ENCODE measurements around the gene PFKFB3.

The PFKFB3 gene

DNA sequence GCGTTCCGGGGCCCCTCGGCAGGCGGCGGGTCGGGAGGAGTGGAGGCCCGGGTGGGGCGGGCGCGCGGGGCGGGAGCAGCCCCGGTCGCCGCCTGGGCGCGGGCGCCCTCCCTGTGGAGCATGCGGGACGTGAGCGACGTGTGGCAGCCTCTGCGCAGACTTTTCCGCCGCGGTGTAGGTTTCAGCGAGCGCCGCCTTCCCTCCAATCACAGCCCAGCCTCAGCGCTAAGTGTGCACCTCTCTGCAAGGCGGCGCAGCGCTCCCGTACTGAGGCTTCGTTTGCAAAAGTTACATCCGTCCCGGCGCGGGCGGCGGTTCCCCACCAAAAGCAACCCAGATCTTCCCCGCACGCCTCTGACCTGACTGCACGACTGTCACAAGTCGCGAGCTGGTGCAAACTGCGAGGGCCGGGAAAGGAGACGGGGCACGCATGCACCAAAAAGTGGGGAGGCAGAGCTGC lies 1.2 kb upstream of the PFKFB3 start:
- Histone ChIP-seq H3K9me2 (replicated peaks; ENCODE audit: control insufficient read depth, low read length) (no peaks in the 10 kb centered on the region), H4K20me1 (ENCODE audit: control insufficient read depth, insufficient read depth, low read depth, low read length) (peaks cover 16% of the 10 kb centered on the region), H3K9me3 (ENCODE audit: control insufficient read depth, insufficient read depth, low read length) (no peaks in the 10 kb centered on the region), H3K27me3 (ENCODE audit: control insufficient read depth, low read length) (no peaks in the 10 kb centered on the region), H3K4me1 (ENCODE audit: control insufficient read depth, low read length) (peaks cover 61% of the 10 kb centered on the region), H3K4me3 (ENCODE audit: low read length) (peak overlapping the region; percentile 98), H3K36me3 (ENCODE audit: control insufficient read depth, low read length) (peaks cover 21% of the 10 kb centered on the region), H3F3A (ENCODE audit: control insufficient read depth, insufficient read depth) (peaks cover 26% of the 10 kb centered on the region), H3K27ac (ENCODE audit: low read depth, low read length) (peak overlapping the region; percentile 66), H3K4me2 (ENCODE audit: low read length) (peak overlapping the region; percentile 96), H3K79me2 (ENCODE audit: control insufficient read depth, low read length) (peaks cover 39% of the 10 kb centered on the region)
- TF ChIP-seq, protein P1, sequence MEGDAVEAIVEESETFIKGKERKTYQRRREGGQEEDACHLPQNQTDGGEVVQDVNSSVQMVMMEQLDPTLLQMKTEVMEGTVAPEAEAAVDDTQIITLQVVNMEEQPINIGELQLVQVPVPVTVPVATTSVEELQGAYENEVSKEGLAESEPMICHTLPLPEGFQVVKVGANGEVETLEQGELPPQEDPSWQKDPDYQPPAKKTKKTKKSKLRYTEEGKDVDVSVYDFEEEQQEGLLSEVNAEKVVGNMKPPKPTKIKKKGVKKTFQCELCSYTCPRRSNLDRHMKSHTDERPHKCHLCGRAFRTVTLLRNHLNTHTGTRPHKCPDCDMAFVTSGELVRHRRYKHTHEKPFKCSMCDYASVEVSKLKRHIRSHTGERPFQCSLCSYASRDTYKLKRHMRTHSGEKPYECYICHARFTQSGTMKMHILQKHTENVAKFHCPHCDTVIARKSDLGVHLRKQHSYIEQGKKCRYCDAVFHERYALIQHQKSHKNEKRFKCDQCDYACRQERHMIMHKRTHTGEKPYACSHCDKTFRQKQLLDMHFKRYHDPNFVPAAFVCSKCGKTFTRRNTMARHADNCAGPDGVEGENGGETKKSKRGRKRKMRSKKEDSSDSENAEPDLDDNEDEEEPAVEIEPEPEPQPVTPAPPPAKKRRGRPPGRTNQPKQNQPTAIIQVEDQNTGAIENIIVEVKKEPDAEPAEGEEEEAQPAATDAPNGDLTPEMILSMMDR (IDR thresholded peaks at IDR 0.05; ENCODE audit: low read depth, low read length, poor library complexity, severe bottlenecking): no peak

DNA sequence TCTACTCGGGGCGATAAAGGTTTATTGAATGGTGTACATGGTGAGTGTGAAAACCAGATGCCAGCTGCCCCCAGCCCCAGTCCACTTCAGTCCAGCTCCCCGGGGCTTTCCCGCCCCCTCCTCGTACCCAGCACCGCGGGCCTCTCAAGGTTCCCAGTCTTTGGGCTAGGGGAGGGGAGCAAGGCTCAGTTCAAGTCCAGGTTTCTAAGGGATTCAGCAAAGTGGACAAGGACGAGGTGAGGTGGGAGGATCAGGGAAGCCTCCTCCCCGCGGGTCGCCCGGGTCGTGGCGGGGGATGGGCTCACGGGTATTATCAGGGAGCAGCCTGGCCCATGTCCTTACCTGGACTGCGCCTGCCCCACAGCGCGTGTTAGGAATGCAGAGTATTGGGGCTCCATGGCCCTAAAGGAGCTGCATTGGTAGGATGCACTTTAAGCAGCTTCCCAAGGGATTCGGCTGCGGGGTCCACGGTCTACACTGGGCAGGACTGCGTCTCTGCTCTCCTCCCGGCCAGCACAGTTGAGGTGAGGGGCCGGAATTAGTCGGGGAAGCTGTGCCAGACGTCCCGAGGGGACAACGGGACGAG lies 541 bp upstream of the PFKFB3 start:
- Histone ChIP-seq H3K9me2 (replicated peaks; ENCODE audit: control insufficient read depth, low read length) (no peaks in the 10 kb centered on the region), H3K9me3 (ENCODE audit: control insufficient read depth, insufficient read depth, low read length) (no peaks in the 10 kb centered on the region), H3K4me2 (ENCODE audit: low read length) (peak overlapping the region; percentile 96), H3K27ac (ENCODE audit: low read depth, low read length) (peak overlapping the region; percentile 66), H3K4me3 (ENCODE audit: low read length) (peak overlapping the region; percentile 98), H4K20me1 (ENCODE audit: control insufficient read depth, insufficient read depth, low read depth, low read length) (peaks cover 16% of the 10 kb centered on the region), H3K4me1 (ENCODE audit: control insufficient read depth, low read length) (peaks cover 57% of the 10 kb centered on the region), H3F3A (ENCODE audit: control insufficient read depth, insufficient read depth) (peaks cover 26% of the 10 kb centered on the region), H3K79me2 (ENCODE audit: control insufficient read depth, low read length) (peaks cover 41% of the 10 kb centered on the region), H3K36me3 (ENCODE audit: control insufficient read depth, low read length) (peaks cover 21% of the 10 kb centered on the region), H3K27me3 (ENCODE audit: control insufficient read depth, low read length) (no peaks in the 10 kb centered on the region)
- TF ChIP-seq, protein P1 (IDR thresholded peaks at IDR 0.05; ENCODE audit: low read depth, low read length, poor library complexity, severe bottlenecking): no peak
- no peak for TF ChIP-seq EZH2phosphoT487 (IDR thresholded peaks at IDR 0.05; ENCODE audit: borderline replicate concordance, low read length)

DNA sequence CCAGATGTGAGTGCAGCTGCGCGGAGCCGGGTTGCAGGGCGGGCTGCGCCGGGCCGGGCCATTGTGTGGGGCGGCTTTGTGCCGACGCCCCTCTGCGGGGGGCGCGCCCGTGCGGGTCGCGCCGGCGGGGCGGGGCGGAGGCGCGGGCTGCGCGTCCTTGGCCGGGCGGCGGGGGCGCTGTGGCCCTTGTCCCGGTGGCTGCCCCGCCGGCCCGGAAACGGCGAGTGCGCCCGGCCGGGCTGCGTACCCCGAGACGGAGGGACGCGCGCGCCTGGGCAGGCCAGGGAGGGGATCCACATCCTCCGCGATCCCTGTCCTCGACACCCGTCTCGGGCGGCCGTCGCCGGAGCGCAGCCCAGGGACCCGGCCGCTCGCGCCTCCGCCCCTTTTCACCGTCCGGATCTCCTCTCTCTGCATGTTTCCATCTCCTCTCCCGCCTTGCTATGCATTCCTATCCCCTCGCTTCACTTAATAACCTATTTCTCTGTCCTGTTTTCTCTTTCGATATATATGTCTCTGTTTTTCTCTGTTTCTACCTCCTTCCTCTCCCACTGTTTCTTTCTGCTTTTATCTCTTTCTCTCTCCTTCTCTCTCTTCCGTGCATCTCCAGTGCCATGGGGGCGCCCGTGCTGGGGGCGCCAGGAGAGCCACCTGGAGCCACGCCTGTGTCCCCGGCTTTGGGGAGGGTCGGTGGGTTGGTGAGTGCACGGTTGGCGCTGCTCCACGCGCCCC lies 765 bp downstream of the PFKFB3 start:
- Histone ChIP-seq H3K27ac (ENCODE audit: low read depth, low read length) (peak overlapping the region; percentile 63), H3K4me2 (ENCODE audit: low read length) (peak overlapping the region; percentile 96), H3F3A (ENCODE audit: control insufficient read depth, insufficient read depth) (peaks cover 20% of the 10 kb centered on the region), H3K36me3 (ENCODE audit: control insufficient read depth, low read length) (peaks cover 30% of the 10 kb centered on the region), H3K27me3 (ENCODE audit: control insufficient read depth, low read length) (no peaks in the 10 kb centered on the region), H3K79me2 (ENCODE audit: control insufficient read depth, low read length) (peaks cover 54% of the 10 kb centered on the region), H4K20me1 (ENCODE audit: control insufficient read depth, insufficient read depth, low read depth, low read length) (peaks cover 21% of the 10 kb centered on the region), H3K4me1 (ENCODE audit: control insufficient read depth, low read length) (peaks cover 52% of the 10 kb centered on the region), H3K9me2 (replicated peaks; ENCODE audit: control insufficient read depth, low read length) (no peaks in the 10 kb centered on the region), H3K4me3 (ENCODE audit: low read length) (peak overlapping the region; percentile 98), H3K9me3 (ENCODE audit: control insufficient read depth, insufficient read depth, low read length) (no peaks in the 10 kb centered on the region)
- no peak for TF ChIP-seq EZH2phosphoT487 (IDR thresholded peaks at IDR 0.05; ENCODE audit: borderline replicate concordance, low read length)
- TF ChIP-seq, protein P1 (IDR thresholded peaks at IDR 0.05; ENCODE audit: low read depth, low read length, poor library complexity, severe bottlenecking): peak; percentile 20
